GM18867 (cell line): ENCODE results near the gene FLT3.
"Not testable (repeated sequence)": the region's sequence is repeated elsewhere in the genome, so short reads cannot be mapped to it uniquely, and the experiment has no call there.

Experiments used
- ATAC-seq: cut with Tn5 transposase; IDR thresholded peaks from one replicate; pipeline ENCODE4 v1.9.1; 2021; ENCODE audit warnings: mild to moderate bottlenecking, moderate library complexity; ENCODE audit not compliant: unreplicated experiment

FLT3 gene

DNA sequence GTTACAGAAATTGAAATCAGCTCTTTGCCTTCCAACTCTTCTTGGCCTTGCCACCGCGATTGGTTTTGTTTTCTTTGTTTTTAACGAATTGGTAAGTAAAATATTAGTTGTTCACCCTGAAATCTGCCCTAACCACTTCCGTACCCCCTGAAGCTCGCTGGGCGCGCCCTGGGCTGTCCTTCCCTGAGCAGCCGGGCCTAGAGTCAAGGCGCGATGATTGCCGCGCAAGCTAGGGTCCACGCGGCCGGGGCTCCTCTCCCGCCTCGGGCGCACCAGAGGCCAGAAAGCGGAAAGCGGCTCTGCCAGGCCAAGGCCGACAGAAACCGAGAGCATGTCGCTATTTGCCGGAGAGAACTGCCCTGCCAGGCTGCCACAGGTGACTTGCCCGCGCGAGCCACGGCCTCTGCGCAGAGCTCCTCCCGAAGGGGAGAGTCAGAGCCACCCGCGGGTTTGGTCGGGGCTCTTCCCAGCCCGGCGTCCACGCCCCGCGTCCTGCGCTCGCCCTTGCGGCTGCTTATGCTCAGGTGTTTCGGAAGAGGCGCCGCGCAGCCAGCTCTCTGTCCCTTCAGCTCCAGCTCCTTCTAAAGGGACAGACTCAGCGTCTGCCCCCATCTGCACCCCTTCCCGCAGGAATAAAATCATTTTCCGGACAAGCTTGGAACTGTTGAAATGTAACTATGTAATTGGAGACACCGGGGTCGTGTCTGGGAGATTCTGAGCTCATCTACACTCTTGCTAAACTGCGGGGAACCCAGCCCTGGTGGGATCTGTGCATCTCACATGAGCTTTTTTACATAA is 124.6 kb downstream of the FLT3 start:
- ATAC-seq = no peak

DNA sequence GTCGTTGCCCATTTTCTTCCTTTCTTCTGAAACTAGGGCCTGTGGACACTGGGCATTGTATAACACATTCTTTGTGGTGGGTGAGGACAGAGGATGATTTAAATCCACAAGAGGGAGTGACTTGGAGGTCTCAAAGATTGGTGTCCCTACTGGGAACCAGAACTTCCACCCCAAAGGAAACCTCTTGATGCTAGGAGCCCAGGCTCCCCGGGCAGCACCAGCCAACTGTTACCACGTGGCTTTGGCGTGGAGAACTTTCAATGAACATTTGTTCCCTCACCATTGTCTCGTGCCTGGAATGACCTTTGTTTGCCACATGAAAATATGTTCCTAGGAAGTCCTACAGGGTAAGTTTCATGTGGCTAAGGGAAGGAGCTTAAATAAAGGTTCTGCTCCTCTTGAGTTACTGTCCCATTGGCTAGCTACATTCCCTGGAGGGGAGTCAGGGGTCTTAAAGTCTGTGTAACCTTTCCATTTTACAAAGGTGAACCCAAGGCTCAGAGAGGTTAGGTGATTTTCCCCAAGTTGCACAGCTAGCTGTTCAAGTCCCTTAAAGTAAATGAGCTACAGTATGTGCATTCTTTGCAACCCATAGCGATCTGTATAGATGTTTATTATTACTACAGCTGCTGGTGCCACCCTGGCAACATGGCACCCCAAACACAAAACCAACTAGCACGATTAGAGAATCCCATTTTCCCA is 126.3 kb downstream of the FLT3 start:
- ATAC-seq = no peak

DNA sequence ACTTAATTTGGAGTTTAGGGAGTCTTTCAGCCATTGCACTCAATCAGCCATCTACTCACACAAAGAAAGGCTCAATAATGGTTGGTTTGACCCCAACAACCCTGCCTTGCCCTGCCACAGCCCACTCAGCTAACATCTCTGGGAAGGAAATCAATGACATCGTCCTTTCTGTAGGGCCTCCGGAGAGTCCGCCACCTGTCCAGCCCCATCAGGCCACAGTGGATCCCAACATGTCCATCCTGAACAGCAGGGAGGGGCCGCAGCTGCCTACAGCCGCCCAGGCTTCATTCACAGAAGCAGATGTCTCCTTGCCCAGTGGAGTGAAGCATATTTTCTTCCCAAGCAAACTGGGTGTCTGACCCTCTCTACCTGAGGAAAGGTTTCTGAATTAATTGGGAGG is 127.1 kb downstream of the FLT3 start:
- no peak for ATAC-seq

DNA sequence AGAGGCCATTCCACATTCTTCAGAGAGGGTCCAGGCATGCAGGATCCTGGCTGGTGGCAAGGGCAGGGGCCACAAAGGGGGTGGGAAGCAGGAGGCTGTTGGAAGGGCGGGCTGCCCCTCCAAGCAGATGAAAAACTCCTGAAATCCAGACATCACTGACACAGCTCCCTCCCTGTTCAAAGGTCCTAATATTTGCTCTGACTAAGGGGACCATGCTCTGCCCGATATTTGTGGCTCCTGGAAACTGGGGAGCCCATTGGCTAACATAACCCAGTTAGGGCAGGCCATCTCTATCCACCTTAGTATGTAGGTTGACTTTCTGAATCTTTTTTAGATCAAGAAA is 127.9 kb downstream of the FLT3 start:
- no peak for ATAC-seq

DNA sequence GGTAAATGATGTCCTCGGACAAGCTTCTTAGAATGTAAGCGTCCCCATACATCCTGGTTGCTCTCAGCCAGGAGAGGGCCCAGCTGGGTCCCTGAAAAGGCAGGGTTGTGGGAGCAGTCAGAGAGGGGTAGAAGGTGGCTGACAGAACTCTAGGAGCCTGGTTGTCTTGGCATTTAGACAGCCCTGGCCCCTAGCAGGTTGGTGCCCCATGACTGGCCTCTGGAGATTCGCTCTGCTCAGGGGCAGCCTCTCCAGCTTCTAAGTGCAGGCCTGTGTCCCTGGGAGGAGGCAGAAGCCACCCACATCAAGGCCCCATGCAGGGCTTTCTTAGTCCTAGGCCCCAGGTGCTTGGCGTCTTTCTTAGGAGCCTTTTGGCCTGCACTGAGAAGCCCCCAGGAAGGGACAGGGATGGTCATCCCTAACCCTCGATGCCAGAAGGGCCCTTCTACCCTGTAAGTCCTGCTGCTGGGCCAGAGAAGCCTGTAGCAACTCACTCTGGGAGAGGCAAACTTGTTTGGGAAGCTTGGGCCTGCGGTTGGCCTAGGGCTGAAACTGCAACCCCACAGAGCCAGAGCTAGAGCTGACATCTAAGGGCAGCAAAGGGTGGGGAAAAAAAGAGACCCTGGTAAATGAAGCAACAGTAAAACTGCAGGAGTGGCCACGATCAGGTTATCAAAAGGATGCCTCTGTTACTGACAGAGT is 128.4 kb downstream of the FLT3 start:
- no peak for ATAC-seq

DNA sequence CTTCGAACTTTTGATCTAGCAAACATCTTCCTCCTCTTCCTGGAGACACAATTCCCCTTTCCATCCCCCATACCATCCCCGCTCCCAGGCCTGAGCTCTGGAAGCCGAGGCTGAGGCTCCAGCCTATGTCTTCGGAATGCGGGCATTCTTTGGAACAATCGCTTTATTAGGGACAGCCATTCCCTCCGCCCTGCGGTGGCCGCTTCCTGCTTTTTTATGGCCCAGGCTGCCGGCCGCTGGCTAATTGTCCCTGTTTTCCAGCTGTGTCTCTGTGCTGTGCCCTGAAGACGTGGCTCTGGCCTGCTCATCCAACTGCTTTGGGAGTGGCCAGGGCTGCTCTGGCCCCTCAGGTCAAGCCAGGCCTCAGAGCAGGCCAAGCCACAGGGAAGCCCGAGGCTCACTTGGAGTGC is 129.1 kb downstream of the FLT3 start:
- no peak for ATAC-seq

DNA sequence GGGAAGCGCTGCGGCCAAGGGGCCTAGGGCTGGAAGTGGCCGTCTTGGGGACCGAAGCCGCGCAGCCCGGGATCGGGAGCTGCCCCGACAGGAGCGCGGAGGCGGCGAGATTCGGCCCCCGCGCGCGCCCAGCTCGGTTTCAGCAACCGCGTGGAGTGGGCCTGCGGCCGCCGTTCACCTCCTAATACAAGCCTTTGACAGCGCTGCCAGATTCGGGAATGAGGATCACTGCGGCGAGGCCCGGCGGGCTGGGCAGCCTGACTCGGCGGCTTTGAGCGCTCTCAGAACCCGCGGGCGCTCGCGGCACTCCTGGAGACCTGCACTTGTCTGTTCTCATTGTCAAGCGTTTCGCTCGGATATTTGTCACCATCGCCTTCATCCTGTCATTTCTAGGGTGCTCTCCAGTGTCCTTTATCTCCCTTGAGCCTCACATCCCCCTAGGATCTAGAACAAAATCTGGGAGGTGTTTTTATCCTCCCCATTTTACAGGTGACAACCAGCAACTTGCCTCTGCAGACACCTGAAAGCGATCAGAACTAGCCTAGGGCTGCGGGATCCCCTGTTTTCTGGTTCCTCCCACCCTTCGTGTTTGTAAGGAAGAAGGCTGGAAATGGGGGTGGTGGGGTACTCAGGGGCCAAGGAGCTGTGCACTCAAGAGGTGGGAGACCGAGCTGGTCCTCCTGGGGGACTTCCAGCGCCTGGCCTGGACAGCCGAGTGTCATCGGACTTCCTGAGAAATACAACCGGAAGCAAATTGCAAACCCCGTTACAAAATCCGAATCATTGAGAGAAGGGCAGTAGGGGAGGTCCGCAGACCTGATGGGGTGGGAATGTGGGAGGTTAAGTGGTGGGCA is 129.8 kb downstream of the FLT3 start:
- no peak for ATAC-seq

DNA sequence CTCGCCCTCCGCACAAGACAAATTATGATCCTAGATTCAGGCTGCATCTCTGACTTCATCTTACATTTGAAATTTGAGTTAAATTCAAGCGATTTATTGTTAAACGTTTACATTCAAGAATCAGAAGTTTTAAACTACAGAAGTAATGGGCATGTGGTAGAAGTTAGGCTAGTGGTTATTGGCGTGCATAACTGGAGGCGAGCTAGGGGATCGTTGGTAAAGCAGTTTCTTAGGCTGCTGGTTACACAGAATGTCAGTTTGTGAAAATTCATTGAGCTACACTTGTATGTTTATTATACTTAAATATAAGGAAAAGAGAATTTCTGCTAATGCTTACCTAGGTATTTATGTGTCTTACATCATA is 130.5 kb downstream of the FLT3 start:
- ATAC-seq = no peak

DNA sequence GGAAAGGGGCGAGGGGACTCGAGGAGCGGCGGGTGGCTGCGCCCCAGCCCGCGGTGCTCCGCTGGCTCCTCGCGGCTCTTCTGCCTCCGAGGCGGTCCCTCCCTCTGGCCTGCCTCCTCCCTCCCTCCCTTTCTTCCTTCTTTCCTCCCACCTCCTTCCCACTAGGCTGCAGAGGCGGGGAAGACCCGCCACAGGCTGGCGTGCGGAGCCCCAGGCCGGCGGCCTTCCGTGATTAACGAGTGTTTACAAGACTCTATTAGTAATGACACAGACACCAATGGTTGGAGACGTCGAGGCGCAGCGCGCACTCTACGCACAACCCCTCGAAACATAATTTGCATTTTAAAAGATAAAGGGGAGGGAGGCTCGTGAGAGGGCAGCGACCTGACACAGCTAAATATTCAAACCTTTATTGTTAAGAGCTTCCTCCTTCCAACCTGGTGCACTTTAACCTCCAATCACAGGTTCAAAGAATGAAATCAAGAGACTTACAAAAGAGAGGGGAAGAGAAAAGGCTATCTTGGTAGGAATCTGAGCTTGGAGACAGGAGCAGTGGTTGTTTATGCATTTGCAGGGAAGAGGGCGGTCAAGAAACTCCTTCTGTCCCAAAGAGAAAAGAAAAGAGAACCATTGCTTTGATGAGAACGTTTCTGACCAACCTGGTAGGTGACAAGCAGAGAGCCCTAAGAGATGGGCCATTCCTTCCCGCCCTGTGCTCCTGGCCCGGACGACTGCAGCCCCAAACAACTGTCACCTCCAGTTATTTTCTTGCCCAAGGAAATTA is 131.1 kb downstream of the FLT3 start, which contains the start of gene CDX2:
Gene CDX2, minus strand, starts transcription at position 234 of the 784 bp plus-strand sequence. CDS start 309 bp downstream, outside the sequence.
- no peak for ATAC-seq

DNA sequence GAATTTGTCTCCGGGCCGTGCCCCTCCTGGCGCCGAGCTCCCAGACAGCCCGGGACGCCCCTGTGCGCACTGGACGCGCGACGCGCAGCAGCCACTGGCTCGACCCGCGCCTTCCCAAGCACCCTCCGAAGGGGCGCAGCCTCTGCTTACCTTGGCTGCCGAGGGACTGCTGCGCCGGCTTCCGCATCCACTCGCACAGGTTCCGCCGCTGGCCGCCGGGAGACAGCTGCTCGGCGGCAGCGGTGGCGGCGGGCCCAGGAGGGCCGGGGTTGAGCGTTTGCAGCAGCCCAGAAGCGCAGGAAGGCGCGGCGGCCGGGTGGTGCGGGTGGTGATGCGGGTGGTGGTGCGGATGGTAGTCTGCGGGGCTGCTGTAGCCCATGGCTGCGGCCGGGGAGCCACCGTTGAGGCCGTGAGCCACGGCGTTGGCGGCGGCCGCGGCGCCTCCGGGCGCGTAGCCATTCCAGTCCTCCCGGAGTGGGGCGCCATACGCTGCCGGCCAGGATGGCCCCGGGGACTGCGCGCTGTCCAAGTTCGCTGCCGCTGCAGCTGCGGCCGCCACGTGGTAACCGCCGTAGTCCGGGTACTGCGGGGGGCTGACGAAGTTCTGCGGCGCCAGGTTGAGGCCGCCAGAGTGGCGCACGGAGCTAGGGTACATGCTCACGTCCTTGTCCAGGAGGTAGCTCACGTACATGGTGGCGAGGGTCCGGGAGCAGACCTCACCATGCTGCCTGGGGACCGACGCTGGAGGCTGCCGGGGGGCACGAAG is 131.9 kb downstream of the FLT3 start:
- ATAC-seq = no peak

DNA sequence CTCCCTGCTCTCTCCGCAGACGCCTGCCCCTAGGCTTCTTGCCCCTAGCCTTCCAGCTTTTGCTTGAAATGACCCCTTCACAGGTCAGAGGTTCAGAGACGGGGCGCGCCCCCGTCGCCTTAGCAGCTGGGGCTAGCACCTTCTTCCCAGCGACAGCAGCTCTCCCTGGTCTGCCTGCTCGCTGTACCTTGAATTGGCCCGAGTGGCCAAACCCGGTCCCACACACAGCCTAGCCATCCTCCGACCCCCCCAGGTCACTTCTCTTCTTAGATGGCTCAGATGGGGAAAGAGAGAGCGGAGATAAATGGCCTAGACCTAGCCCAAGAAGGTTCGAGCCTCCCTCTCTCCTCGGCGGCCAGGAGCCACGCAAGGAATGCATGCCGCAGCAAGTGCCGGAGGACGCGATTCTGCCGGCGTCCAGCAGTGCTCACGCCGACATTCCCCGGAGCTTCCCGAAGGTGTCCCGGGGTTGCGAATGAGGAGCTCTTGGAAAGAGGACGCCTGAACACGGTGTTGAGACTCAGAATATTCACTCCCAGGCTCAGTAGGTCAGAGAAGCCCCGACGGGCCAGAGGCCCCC is 132.6 kb downstream of the FLT3 start:
- ATAC-seq = no peak

DNA sequence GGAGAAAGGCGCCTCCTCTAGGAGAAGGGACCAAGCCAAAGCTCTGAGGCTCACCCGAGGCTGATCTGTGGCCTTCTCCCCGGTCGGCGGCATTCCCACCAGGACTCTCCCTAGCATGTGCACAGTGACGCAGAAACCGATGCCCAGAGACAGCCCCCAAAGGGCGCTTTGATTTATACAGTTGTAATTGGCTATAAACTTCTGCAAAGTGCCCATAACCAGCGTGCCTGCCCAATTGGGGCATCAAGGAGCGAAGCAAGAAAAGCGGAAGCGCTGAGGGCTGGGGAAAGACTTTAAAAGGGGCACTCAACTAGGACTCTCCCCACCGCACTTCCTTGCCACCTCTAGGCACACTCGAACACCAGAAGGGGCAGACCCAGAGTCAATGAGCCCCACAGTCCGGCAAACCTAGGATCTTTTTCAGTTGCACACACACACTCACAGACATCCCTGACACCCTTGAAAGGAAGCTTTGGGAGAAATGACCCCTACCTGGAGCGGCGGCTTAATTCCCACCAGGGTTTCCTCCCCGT is 133.1 kb downstream of the FLT3 start:
- ATAC-seq = no peak

DNA sequence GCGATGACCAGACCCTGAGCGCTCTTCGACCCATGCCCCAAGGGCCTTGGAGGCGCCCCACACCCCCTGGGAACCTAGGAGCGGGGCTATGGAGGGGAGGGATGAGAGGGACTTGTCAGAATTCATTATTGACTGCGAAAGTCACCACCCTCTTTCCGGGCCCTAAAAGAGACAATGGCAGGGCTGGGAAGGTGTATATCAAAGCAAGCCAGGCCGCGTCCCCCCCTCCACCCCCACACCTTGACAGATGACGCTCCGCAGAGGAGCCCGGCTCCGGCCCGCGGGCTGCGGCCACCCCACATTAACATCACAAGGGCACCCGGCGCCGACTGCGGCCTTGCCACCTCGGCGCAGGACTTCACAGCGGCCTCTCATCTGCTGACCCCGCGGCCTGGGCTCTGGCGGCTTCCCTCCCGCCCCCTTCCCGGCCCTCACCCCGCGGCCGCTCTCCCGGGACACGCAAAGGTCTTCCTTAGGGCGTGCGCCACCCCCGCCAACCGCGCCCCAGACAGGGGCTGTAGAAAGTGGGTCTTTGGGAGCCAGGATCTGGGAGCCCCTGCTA is 133.7 kb downstream of the FLT3 start:
- no peak for ATAC-seq

DNA sequence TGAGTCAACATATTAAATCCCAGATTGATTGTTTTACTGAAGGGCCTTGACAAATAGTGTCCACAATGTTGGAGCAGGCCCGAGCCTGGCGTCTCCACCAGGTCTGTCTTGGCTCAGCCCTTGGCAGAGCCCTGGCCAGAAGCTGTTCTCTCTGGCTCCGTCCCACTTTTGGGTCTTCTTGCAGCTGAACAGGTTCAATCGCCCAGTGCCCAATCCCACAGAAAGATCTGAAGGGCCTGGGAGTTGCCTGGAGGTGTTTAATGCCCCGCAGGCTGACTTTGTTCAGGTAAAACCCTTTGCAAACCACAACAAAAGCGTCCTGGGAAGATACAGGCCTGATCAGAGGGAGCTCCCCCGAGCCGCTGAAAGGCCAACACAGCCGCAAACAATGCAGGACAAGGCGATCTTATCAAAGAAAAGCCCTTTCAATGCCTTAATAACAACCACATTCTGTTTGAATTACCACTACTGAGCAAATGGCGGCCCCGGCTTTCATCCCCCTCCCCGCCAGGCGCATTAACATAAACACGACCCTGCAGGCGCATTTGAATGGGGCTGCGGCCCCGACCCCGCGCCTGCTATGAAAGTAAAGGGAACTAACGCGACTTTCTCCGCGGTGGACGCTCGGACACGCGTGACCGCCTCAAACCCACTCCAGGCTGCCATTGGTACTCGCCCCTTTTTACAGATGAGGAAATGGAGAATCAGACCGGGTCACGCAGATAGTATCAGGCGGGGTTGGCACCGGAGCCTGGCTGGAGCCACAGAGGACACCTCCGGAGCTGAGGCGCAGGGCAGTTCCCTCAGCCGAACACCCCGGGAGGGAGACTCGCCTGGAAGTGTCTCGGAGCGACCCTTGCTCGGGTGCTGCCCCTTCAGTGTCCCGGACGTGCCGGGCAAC is 134.4 kb downstream of the FLT3 start:
- ATAC-seq = no peak

DNA sequence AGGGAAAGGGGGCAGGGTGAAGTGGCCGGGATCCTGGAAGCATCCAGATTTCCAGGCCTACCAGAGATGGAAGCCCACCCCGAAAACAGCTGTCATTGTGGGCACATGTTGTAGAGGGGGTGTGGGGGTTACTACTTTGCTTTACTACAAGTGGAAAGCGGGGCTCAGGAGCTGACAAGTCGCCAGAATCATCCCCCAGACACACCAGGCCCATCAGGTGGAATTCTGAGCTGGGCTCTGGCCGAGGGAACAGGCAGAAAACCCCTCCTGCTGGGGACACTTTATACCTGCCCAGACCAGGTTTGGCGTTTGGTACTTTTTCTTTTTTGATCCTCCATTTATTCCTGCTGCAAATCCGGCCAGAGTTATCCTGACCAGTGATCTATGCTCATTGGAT is 135.0 kb downstream of the FLT3 start:
- no peak for ATAC-seq

DNA sequence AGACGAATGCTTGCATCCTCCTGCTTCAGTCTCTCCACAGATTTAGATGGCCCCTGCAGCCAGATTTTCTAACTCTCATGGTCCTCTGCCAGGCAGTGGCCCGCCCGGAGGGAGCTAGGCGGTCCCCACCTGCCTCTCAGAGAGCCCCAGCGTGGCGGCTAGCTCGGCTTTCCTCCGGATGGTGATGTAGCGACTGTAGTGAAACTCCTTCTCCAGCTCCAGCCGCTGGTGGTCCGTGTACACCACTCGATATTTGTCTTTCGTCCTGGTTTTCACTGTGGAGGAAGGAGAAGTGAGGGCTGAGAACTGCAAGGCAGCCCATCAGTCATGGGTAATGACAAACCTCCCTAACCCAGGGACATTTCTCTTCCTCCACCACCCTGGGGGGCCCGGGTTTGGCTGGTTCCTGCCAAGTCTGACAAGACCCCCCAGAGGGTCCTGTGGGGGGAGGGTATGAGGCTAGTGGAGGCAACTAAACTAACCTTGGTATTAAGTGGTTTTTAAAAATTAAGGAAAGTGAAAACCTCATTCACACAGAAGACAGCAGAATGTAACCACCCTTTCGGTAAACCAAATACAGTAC is 135.5 kb downstream of the FLT3 start:
- no peak for ATAC-seq

DNA sequence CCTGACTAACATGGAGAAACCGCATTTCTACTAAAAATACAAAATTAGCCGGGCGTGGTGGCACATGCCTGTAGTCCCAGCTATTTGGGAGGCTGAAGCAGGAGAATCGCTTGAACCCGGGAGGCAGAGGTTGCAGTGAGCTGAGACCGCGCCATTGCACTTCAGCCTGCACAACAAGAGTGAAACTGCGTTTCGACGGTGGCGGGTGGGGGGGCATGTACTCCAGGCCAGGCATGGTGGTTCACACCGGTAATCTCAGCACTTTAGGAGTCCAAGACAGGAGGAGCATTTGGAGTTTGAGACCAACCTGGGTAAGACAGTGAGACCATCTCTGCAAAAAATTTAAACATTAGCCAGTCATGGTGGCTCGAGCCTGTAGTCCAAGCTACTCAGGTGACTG is 136.2 kb downstream of the FLT3 start:
- ATAC-seq = not testable (repeated sequence)
